T47D (cell line): ENCODE measurements around the gene HELZ.

Source experiments
- DNase-seq, 2 experiments: peaks; one replicate each; pipeline versions ENCODE4 v3.0.0 to v3.0.0-alpha.2; 2011 to 2012; ENCODE audit warnings: low read depth in 1 of 2, low spot score in 1 of 2
- JUND ChIP-seq: IDR thresholded peaks from 2 replicates; pipeline ENCODE4 v1.6.1; 2012; ENCODE audit warnings: low read depth
- in situ Hi-C: cut with HindIII; loops from 2 replicates; pipeline ENCODE4 v1.10.0; 2016; ENCODE audit warnings: low sequenced_read_pairs, low pct_unique_long_range_greater_than_20kb

HELZ gene

GRCh38 chr17:67238991-67239390, 6.0 kb downstream of the HELZ start:
- no peak for DNase-seq
- no peak for TF ChIP-seq JUND
- in situ Hi-C loops: no loop called here

- DNase-seq: no peak
- no peak for TF ChIP-seq JUND
- in situ Hi-C loops: no loop called here
These were observed 12.6 kb downstream of the HELZ start for GRCh38 chr17:67232441-67232840.

- TF ChIP-seq JUND: no peak
- no peak for DNase-seq
- in situ Hi-C loops: no loop called here
These were observed 15.7 kb downstream of the HELZ start for GRCh38 chr17:67229109-67229955.

GRCh38 chr17:67227488-67227887, 17.5 kb downstream of the HELZ start:
- in situ Hi-C loops: no loop called here
- no peak for DNase-seq
- no peak for TF ChIP-seq JUND

- in situ Hi-C loops: no loop called here
- no peak for TF ChIP-seq JUND
These were observed 19.7 kb downstream of the HELZ start for GRCh38 chr17:67225316-67225715.

GRCh38 chr17:67224736-67225135, 20.3 kb downstream of the HELZ start:
- TF ChIP-seq JUND: no peak
- no peak for DNase-seq
- in situ Hi-C loops: no loop called here

More at GRCh38 chr17:67225316-67225715, 19.7 kb downstream of the HELZ start:
- DNase-seq: no peak

GRCh38 chr17:67223924-67224323, 21.1 kb downstream of the HELZ start:
- peak in 1 of 2 experiments; percentile 14 for DNase-seq
- in situ Hi-C loops: no loop called here
- TF ChIP-seq JUND: no peak

- DNase-seq: peak in 1 of 2 experiments; percentile 64
- TF ChIP-seq JUND: no peak
- in situ Hi-C loops: no loop called here
These were observed 23.7 kb downstream of the HELZ start for GRCh38 chr17:67221062-67221998.

GRCh38 chr17:67218385-67218950, 26.5 kb downstream of the HELZ start:
- in situ Hi-C loops: no loop called here
- DNase-seq: no peak
- TF ChIP-seq JUND: no peak

GRCh38 chr17:67217446-67217845, 27.6 kb downstream of the HELZ start:
- no peak for DNase-seq
- no peak for TF ChIP-seq JUND
- in situ Hi-C loops: no loop called here

- TF ChIP-seq JUND: no peak
- in situ Hi-C loops: no loop called here
- no peak for DNase-seq
These were observed 28.2 kb downstream of the HELZ start for GRCh38 chr17:67216578-67217320.

- TF ChIP-seq JUND: no peak
- in situ Hi-C loops: no loop called here
- no peak for DNase-seq
These were observed 29.0 kb downstream of the HELZ start for GRCh38 chr17:67215991-67216421.
